Endothelial cell of umbilical vein (primary cell): ENCODE data around the gene KLRB1. TPM values are rescaled to one million over a fixed set of nuclear protein-coding genes. Genes with fewer than 3 reads are reported as not detected.

Experiments used
- BruUV-seq: library from RNA; stranded (reverse); fragments of 400-500 nt; replicated peaks from 2 replicates; lab custom pipeline; 2021; lab: Mats Ljungman, UMichigan
- CTCF ChIA-PET: fragments of 300-600, 350-600 bp; sonication (Branson Sonifier 250); formaldehyde crosslinking; loops from one replicate; lab custom pipeline; 2021; ENCODE audit warnings: antibody characterized with exemption, inconsistent platforms; lab: Charles Lee
- POLR2A ChIA-PET: fragments of 300-600, 350-600 bp; sonication (Branson Sonifier 250); formaldehyde crosslinking; loops from one replicate; lab custom pipeline; 2021; ENCODE audit warnings: antibody characterized with exemption, inconsistent platforms; lab: Charles Lee
- DNase-seq: peaks from one replicate; pipeline ENCODE4 v3.0.0-alpha.2; 2011; ENCODE audit warnings: low read depth, low spot score
- FAIRE-seq: peaks from 2 replicates; lab custom pipeline; 2011; peaks lifted over from hg19 to GRCh38; lab: Jason Lieb, UNC
- H2AFZ ChIP-seq: 2 replicates; pipeline ENCODE4 v1.6.0; 2012; ENCODE audit warnings: low read depth, low read length, control low read depth, inconsistent platforms
- H3K27ac ChIP-seq: 2 replicates; pipeline ENCODE4 v1.5.1; 2011; ENCODE audit warnings: low read depth, mild to moderate bottlenecking, control low read depth, low read length, moderate library complexity; ENCODE audit not compliant: insufficient read depth
- H3K27me3 ChIP-seq, 2 experiments: 2 replicates each; pipeline versions ENCODE4 v1.6.0 to v1.6.1; 2011; ENCODE audit warnings: low read length in 2 of 2, mixed read lengths in 1 of 2; ENCODE audit not compliant: control insufficient read depth in 2 of 2, insufficient read depth in 2 of 2
- H3K36me3 ChIP-seq, 2 experiments: 2 replicates in 1 of 2; 3 replicates in 1 of 2; pipeline ENCODE4 v1.5.1; 2011; ENCODE audit warnings: low read length in 2 of 2, mild to moderate bottlenecking in 1 of 2, moderate library complexity in 1 of 2; ENCODE audit not compliant: control insufficient read depth in 2 of 2, insufficient read depth in 2 of 2; ENCODE audit errors: extremely low read depth in 1 of 2
- H3K4me1 ChIP-seq: 3 replicates; pipeline ENCODE4 v1.5.1; 2011; ENCODE audit warnings: mild to moderate bottlenecking, low read length; ENCODE audit not compliant: control insufficient read depth, insufficient read depth; ENCODE audit errors: extremely low read depth
- H3K4me2 ChIP-seq: 2 replicates; pipeline ENCODE4 v1.6.1; 2011; ENCODE audit warnings: low read length, control low read depth, mixed read lengths; ENCODE audit not compliant: insufficient read depth
- H3K4me3 ChIP-seq, 3 experiments: fragments of 200-600 bp in 1 of 3; sonication (generic), shearing (Covaris generic) in 1 of 3; replicated peaks in 1 of 3; 2 replicates each; pipeline ENCODE4 v1.5.1; 2011 to 2016; ENCODE audit warnings: control low read depth in 3 of 3, low read length in 3 of 3, mild to moderate bottlenecking in 2 of 3, inconsistent platforms in 1 of 3, low read depth in 1 of 3, moderate library complexity in 1 of 3; ENCODE audit not compliant: insufficient read depth in 1 of 3
- H3K79me2 ChIP-seq: 2 replicates; pipeline ENCODE4 v1.6.0; 2012; ENCODE audit warnings: low read length, inconsistent platforms; ENCODE audit not compliant: control insufficient read depth, insufficient read depth
- H3K9ac ChIP-seq: replicated peaks from 2 replicates; pipeline ENCODE3; 2011; ENCODE audit warnings: low read length, control low read depth; ENCODE audit not compliant: insufficient read depth; ENCODE audit errors: extremely low read depth
- H3K9me1 ChIP-seq: replicated peaks from 3 replicates; pipeline ENCODE4 v1.6.0; 2011; ENCODE audit warnings: mild to moderate bottlenecking, low read length; ENCODE audit not compliant: control insufficient read depth, insufficient read depth; ENCODE audit errors: extremely low read depth
- H3K9me3 ChIP-seq: replicated peaks from 2 replicates; pipeline ENCODE4 v1.5.1; 2012; ENCODE audit warnings: low read length, inconsistent platforms; ENCODE audit not compliant: control insufficient read depth, insufficient read depth
- H4K20me1 ChIP-seq: replicated peaks from 2 replicates; pipeline ENCODE3; 2011; ENCODE audit warnings: mild to moderate bottlenecking, low read length; ENCODE audit not compliant: control insufficient read depth, insufficient read depth; ENCODE audit errors: extremely low read depth
- EZH2 ChIP-seq: IDR thresholded peaks from 2 replicates; pipeline ENCODE4 v1.6.1; 2012; ENCODE audit warnings: borderline replicate concordance, low read depth, mild to moderate bottlenecking, moderate library complexity, low read length, inconsistent platforms; ENCODE audit not compliant: severe bottlenecking
- FOS ChIP-seq: IDR thresholded peaks from 2 replicates; pipeline ENCODE4 v1.6.1; 2011; ENCODE audit warnings: mild to moderate bottlenecking, low read length, moderate library complexity, borderline replicate concordance; ENCODE audit not compliant: insufficient read depth
- GATA2 ChIP-seq: IDR thresholded peaks from 2 replicates; pipeline ENCODE4 v1.7.0; 2011; ENCODE audit warnings: low read depth, mild to moderate bottlenecking, moderate library complexity, mixed read lengths, low read length; ENCODE audit not compliant: insufficient read length, insufficient read depth
- JUN ChIP-seq: IDR thresholded peaks from 2 replicates; pipeline ENCODE4 v1.6.1; 2011; ENCODE audit warnings: borderline replicate concordance, low read depth; ENCODE audit not compliant: insufficient read length, insufficient read depth
- MAX ChIP-seq: IDR thresholded peaks from 2 replicates; pipeline ENCODE4 v1.6.1; 2011; ENCODE audit not compliant: insufficient read depth, insufficient read length
- MYC ChIP-seq: IDR thresholded peaks from one replicate; pipeline ENCODE4 v1.6.1; 2011; ENCODE audit warnings: mild to moderate bottlenecking, low read depth, low read length
- POLR2A ChIP-seq: IDR thresholded peaks from 2 replicates; pipeline ENCODE4 v1.6.1; 2012; ENCODE audit warnings: low read depth, mild to moderate bottlenecking, control low read depth, low read length
- POLR2AphosphoS5 ChIP-seq: IDR thresholded peaks from 2 replicates; pipeline ENCODE4 v1.6.1; 2012; ENCODE audit warnings: low read depth, mild to moderate bottlenecking, control low read depth, low read length, moderate library complexity; ENCODE audit not compliant: insufficient read depth
- dilution Hi-C: fragments of 300-500 bp; cut with MboI; formaldehyde crosslinking; loops from one replicate; pipeline ENCODE4 v1.15.0; 2019; ENCODE audit warnings: low sequenced_read_pairs; ENCODE audit not compliant: extremely low pct_ligation_motif_present
- intact Hi-C: fragments of 100-400 bp; cut with micrococcal nuclease; formaldehyde crosslinking; loops from one replicate; pipeline ENCODE4 v1.10.0; 2022
- polyA plus RNA-seq, 4 experiments: library from polyadenylated mRNA; depleted of rRNA in 3 of 4; stranded (reverse) in 3 of 4; unstranded in 1 of 4; fragments of >200 nt; gene quantifications; 2 replicates each; pipeline versions ENCODE4 v1.2.1 to v1.2.3, GENCODE V29; 2011 to 2012; ENCODE audit warnings: missing spikeins in 1 of 4
- total RNA-seq: library from RNA; stranded (reverse); gene quantifications from 2 replicates; pipeline ENCODE4 v1.2.3, GENCODE V29; 2021
- TF ChIP-seq, protein P1 (sequence below), 2 donors: IDR thresholded peaks; 1 replicate in 1 of 2; 2 replicates in 1 of 2; pipeline ENCODE4 v1.5.1; 2011; ENCODE audit warnings: low read length in 2 of 2, mild to moderate bottlenecking in 2 of 2, moderate library complexity in 2 of 2, control low read depth in 1 of 2, inconsistent platforms in 1 of 2, low read depth in 1 of 2; ENCODE audit not compliant: insufficient read depth in 1 of 2; ENCODE audit errors: extremely low read depth in 1 of 2

The KLRB1 gene
- total and polyA plus RNA-seq, 2 donors (not counting 3 experiments of a cell fraction or from before 2014, with no cell fraction given): not detected

GRCh38 chr12:9625019-9625418 is 17.3 kb upstream of the KLRB1 start:
- Histone ChIP-seq H2AFZ (no peak overlapping the region), H3K9me3 (no peaks in the 10 kb centered on the region), H3K27ac (no peak overlapping the region), H3K4me3 (no peak overlapping the region), H3K9ac (no peak overlapping the region), H3K79me2 (no peaks in the 10 kb centered on the region), H3K4me2 (no peak overlapping the region), H3K36me3 (no peaks in the 10 kb centered on the region), H3K4me1 (no peaks in the 10 kb centered on the region), H3K9me1 (no peaks in the 10 kb centered on the region), H4K20me1 (no peaks in the 10 kb centered on the region), H3K27me3 (no peaks in the 10 kb centered on the region)
- TF ChIP-seq FOS: no peak
- POLR2A ChIA-PET: no interaction called here
- intact Hi-C loops (no loop called here), dilution Hi-C loops (no loop called here)
- CTCF ChIA-PET: interaction anchor here (0.7 to 2.2 kb wide), 6 partner anchors 10 to 968 kb away, joined by 3 to 6 read pairs (median 3); no protein-coding TSS in a partner anchor
- no TSS peak for BruUV-seq
- DNase-seq (no peak), FAIRE-seq (no peak)

GRCh38 chr12:9619411-9620179 is 11.9 kb upstream of the KLRB1 start:
- H3K36me3 ChIP-seq: no peaks in the 10 kb centered on the region
- H3K4me3 ChIP-seq: no peak overlapping the region
- H3K27me3 ChIP-seq: no peaks in the 10 kb centered on the region
- H3K4me1 ChIP-seq: no peaks in the 10 kb centered on the region
- H4K20me1 ChIP-seq: no peaks in the 10 kb centered on the region
- H2AFZ ChIP-seq: no peak overlapping the region
- dilution Hi-C loops (no loop called here), intact Hi-C loops (loop anchor here (5.0 kb wide), 1 partner anchor 287 kb away; no protein-coding TSS in a partner anchor)
- DNase-seq (no peak), FAIRE-seq (no peak)
- ChIA-PET CTCF (no interaction called here), POLR2A (no interaction called here)
- H3K79me2 ChIP-seq: no peaks in the 10 kb centered on the region
- no peak overlapping the region for H3K4me2 ChIP-seq
- H3K9me3 ChIP-seq: no peaks in the 10 kb centered on the region
- no peaks in the 10 kb centered on the region for H3K9me1 ChIP-seq
- TF ChIP-seq, protein P1, sequence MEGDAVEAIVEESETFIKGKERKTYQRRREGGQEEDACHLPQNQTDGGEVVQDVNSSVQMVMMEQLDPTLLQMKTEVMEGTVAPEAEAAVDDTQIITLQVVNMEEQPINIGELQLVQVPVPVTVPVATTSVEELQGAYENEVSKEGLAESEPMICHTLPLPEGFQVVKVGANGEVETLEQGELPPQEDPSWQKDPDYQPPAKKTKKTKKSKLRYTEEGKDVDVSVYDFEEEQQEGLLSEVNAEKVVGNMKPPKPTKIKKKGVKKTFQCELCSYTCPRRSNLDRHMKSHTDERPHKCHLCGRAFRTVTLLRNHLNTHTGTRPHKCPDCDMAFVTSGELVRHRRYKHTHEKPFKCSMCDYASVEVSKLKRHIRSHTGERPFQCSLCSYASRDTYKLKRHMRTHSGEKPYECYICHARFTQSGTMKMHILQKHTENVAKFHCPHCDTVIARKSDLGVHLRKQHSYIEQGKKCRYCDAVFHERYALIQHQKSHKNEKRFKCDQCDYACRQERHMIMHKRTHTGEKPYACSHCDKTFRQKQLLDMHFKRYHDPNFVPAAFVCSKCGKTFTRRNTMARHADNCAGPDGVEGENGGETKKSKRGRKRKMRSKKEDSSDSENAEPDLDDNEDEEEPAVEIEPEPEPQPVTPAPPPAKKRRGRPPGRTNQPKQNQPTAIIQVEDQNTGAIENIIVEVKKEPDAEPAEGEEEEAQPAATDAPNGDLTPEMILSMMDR (IDR thresholded peaks at IDR 0.05; ENCODE audit: extremely low read depth in 1 of 2, insufficient read depth in 1 of 2, low read depth in 1 of 2, low read length in 2 of 2): no peak
- TF ChIP-seq FOS (no peak), POLR2A (no peak), GATA2 (no peak), MAX (no peak), POLR2AphosphoS5 (no peak), MYC (no peak), JUN (no peak), EZH2 (no peak)
- BruUV-seq: no TSS peak
- H3K9ac ChIP-seq: no peak overlapping the region
- H3K27ac ChIP-seq: no peak overlapping the region
